K562 (cell line): Measurements from ENCODE around the gene NDUFS8. TPM values are rescaled to one million over a fixed set of nuclear protein-coding genes. Genes with fewer than 3 reads are reported as not detected.
A peak's percentile ranks its signal among the peaks of the same experiment; 100 is the strongest.

Experiments used
- ATF1 ChIP-seq, 2 experiments: fragments of 450-650 bp in 1 of 2; IDR thresholded peaks; 2 replicates each; pipeline ENCODE4 v1.6.1; 2016; ENCODE audit warnings: missing compliant biosample characterization in 1 of 2, missing genetic modification characterization in 1 of 2
- CEBPG ChIP-seq, 3 experiments: fragments of 200-800 bp in 1 of 3; sonication (Bioruptor generic) in 1 of 3; sonication (generic) in 1 of 3; formaldehyde crosslinking in 1 of 3; IDR thresholded peaks in 2 of 3; conservative IDR thresholded peaks in 1 of 3; 2 replicates each; pipeline versions ENCODE4 v1.6.1 to v1.8.0; 2016 to 2022; ENCODE audit warnings: missing compliant biosample characterization in 2 of 3, missing genetic modification characterization in 2 of 3, mild to moderate bottlenecking in 1 of 3, missing genetic modification reagents in 1 of 3
- GATA2 ChIP-seq: sonication (generic); formaldehyde crosslinking; IDR thresholded peaks from 2 replicates; pipeline ENCODE4 v1.4.0; 2020; ENCODE audit warnings: mild to moderate bottlenecking, missing genetic modification reagents
- GTF2E2 ChIP-seq: fragments of 200-800 bp; sonication (Bioruptor generic); IDR thresholded peaks from 2 replicates; pipeline ENCODE4 v1.6.1; 2016; ENCODE audit warnings: missing genetic modification characterization, missing compliant biosample characterization
- HSF4 ChIP-seq: fragments of 250-450 bp; sonication (Bioruptor Pico); IDR thresholded peaks from 2 replicates; pipeline ENCODE4 v2.1.2; 2022; ENCODE audit warnings: mild to moderate bottlenecking, moderate library complexity, borderline replicate concordance
- IFI16 ChIP-seq: fragments of 250-450 bp; sonication (Bioruptor Pico); IDR thresholded peaks from 2 replicates; pipeline ENCODE4 v2.1.2; 2022; ENCODE audit warnings: mild to moderate bottlenecking, inconsistent platforms
- JUND ChIP-seq, 2 experiments: IDR thresholded peaks; 2 replicates in 1 of 2; 3 replicates in 1 of 2; pipeline ENCODE4 v1.6.1; 2011; ENCODE audit warnings: borderline replicate concordance in 2 of 2, low read depth in 2 of 2, low read length in 2 of 2, improper control_type of control experiment in 1 of 2, missing biosample characterization in 1 of 2, missing genetic modification characterization in 1 of 2, missing genetic modification reagents in 1 of 2
- NCOA6 ChIP-seq: fragments of 450-650 bp; IDR thresholded peaks from 2 replicates; pipeline ENCODE4 v1.6.1; 2017; ENCODE audit warnings: mild to moderate bottlenecking
- NFXL1 ChIP-seq: fragments of 450-650 bp; formaldehyde crosslinking; IDR thresholded peaks from 2 replicates; pipeline ENCODE4 v1.4.0; 2021; ENCODE audit warnings: mild to moderate bottlenecking
- NR2C2 ChIP-seq, 2 experiments: fragments of 200-800 bp in 1 of 2; sonication (Bioruptor generic) in 1 of 2; sonication (generic) in 1 of 2; formaldehyde crosslinking in 1 of 2; IDR thresholded peaks; 2 replicates each; pipeline versions ENCODE4 v1.6.1 to v1.8.0; 2016 to 2022; ENCODE audit warnings: mild to moderate bottlenecking in 1 of 2, missing compliant biosample characterization in 1 of 2, missing genetic modification characterization in 1 of 2, missing genetic modification reagents in 1 of 2
- PHB2 ChIP-seq: fragments of 450-650 bp; IDR thresholded peaks from 2 replicates; pipeline ENCODE4 v1.6.1; 2017; ENCODE audit warnings: low read depth
- SMAD2 ChIP-seq: fragments of 150-350 bp; IDR thresholded peaks from 2 replicates; pipeline ENCODE4 v1.6.1; 2014; ENCODE audit warnings: low read depth, mild to moderate bottlenecking, low read length
- SRSF9 ChIP-seq: fragments of 200-400 bp; formaldehyde crosslinking; IDR thresholded peaks from 2 replicates; pipeline ENCODE4 v1.6.1; 2017; ENCODE audit warnings: low read depth, low read length, borderline replicate concordance
- polyA plus RNA-seq, 8 experiments: library from polyadenylated mRNA; depleted of rRNA in 4 of 8; stranded (reverse) in 5 of 8; unstranded in 3 of 8; fragments of >200 nt; fragmentation: Nextera tagmentation in 2 of 8; fragmentation: Illumina TruSeq in 1 of 8; extraction: Ambion mirVana in 2 of 8; extraction: Trizol in 1 of 8; gene quantifications; 2 replicates each; pipeline versions ENCODE4 v1.2.1 to v1.2.3, GENCODE V29; 2011 to 2014; ENCODE audit warnings: inconsistent platforms in 1 of 8, missing spikeins in 1 of 8
- total RNA-seq, 7 experiments: library from RNA; depleted of rRNA in 6 of 7; stranded (reverse); fragments of >200 nt in 6 of 7; fragmentation: Illumina TruSeq in 2 of 7; extraction: Trizol in 2 of 7; gene quantifications; 2 replicates each; pipeline versions ENCODE4 v1.2.1 to v1.2.3, GENCODE V29; 2011 to 2021; ENCODE audit warnings: low replicate concordance in 1 of 7
- TF ChIP-seq, protein P1 (sequence below): fragments of 250-450 bp; sonication (Bioruptor Pico); IDR thresholded peaks from 2 replicates; pipeline ENCODE4 v1.5.0; 2021; ENCODE audit warnings: mild to moderate bottlenecking, borderline replicate concordance
- TF ChIP-seq, protein P2 (sequence below): sonication (generic); formaldehyde crosslinking; IDR thresholded peaks from 2 replicates; pipeline ENCODE4 v1.8.0; 2022; ENCODE audit warnings: missing genetic modification reagents, mild to moderate bottlenecking, borderline replicate concordance
- TF ChIP-seq, protein P3 (sequence below): fragments of 250-450 bp; sonication (Bioruptor Pico); IDR thresholded peaks from 2 replicates; pipeline ENCODE4 v1.4.0; 2020

The NDUFS8 gene
- total and polyA plus RNA-seq, 9 of the 15 experiments (the other 6 are each of a cell fraction or from before 2014, with no cell fraction given), result 36.5 to 351 (median 101) TPM

DNA sequence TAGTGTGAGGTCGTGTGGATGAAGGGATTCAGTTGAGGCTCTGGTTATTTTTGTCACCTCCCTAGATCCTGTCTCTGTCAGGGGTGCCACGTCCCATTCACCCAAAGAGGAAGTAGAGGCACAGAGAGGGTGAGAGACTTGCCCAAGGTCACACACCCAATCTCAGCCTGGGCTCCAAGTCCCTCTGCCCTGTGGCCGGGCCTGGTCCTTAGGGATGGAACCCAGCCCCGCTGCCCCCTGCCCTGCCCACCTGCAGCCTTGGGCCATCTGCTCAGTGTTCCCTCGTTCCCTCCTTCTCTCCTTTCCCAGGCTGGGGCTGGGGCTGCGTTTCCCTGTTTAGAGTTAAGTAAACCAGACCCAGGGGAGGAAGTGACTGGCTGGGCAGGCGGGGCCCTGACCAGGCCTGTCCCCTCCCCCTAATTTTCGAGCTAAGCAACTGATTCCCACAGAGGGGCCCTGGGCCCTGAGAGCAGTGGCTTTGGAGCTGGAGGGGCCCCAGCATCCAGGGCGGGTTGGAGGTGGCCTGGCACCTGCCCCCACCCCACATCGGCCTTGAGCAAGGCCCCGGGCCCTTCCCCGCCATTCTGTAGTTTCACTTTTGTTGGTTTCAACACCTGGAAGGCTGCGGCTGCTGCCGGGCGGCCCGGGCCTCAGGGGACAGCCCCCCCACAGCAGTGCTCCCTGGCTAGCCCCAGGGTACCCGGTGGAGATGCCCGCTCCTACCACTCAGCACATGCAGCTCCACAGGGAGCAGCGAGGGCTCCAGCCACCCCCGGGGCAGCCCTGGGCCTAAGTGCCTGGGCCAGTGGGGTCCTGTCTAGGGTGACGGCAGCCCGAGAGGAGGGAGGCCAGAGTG, 9.8 kb downstream of the NDUFS8 start (continued):
- TF ChIP-seq HSF4 (CRISPR knock-in tag) (no peak), GATA2 (CRISPR knock-in tag) (no peak), GTF2E2 (no peak), NR2C2 (CRISPR knock-in tag; IDR thresholded peaks at IDR 0.05) (no peak), NR2C2 (tag; IDR thresholded peaks at IDR 0.05) (no peak), JUND (IDR thresholded peaks at IDR 0.05; ENCODE audit: borderline replicate concordance, low read depth, low read length) (0 out of 2 replicates have a peak, but pooled peaks have one; percentile 9), JUND (tag; IDR thresholded peaks at IDR 0.05; ENCODE audit: borderline replicate concordance, low read depth, low read length) (no peak), PHB2 (no peak), SRSF9 (no peak), CEBPG (CRISPR knock-in tag; IDR thresholded peaks at IDR 0.05) (no peak), CEBPG (tag; conservative IDR thresholded peaks at IDR 0.05 in 1 of 2, IDR thresholded peaks at IDR 0.05 in 1 of 2) (no peak), NCOA6 (no peak), SMAD2 (no peak), NFXL1 (CRISPR knock-in tag) (no peak), ATF1 (CRISPR knock-in tag; IDR thresholded peaks at IDR 0.05) (no peak), ATF1 (tag; IDR thresholded peaks at IDR 0.05) (no peak), IFI16 (no peak)
- TF ChIP-seq, protein P1, sequence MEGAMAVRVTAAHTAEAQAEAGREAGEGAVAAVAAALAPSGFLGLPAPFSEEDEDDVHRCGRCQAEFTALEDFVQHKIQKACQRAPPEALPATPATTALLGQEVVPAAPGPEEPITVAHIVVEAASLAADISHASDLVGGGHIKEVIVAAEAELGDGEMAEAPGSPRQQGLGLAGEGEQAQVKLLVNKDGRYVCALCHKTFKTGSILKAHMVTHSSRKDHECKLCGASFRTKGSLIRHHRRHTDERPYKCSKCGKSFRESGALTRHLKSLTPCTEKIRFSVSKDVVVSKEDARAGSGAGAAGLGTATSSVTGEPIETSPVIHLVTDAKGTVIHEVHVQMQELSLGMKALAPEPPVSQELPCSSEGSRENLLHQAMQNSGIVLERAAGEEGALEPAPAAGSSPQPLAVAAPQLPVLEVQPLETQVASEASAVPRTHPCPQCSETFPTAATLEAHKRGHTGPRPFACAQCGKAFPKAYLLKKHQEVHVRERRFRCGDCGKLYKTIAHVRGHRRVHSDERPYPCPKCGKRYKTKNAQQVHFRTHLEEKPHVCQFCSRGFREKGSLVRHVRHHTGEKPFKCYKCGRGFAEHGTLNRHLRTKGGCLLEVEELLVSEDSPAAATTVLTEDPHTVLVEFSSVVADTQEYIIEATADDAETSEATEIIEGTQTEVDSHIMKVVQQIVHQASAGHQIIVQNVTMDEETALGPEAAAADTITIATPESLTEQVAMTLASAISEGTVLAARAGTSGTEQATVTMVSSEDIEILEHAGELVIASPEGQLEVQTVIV (CRISPR knock-in tag), result no peak
- TF ChIP-seq, protein P2, sequence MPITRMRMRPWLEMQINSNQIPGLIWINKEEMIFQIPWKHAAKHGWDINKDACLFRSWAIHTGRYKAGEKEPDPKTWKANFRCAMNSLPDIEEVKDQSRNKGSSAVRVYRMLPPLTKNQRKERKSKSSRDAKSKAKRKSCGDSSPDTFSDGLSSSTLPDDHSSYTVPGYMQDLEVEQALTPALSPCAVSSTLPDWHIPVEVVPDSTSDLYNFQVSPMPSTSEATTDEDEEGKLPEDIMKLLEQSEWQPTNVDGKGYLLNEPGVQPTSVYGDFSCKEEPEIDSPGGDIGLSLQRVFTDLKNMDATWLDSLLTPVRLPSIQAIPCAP (CRISPR knock-in tag), result no peak
- TF ChIP-seq, protein P3, sequence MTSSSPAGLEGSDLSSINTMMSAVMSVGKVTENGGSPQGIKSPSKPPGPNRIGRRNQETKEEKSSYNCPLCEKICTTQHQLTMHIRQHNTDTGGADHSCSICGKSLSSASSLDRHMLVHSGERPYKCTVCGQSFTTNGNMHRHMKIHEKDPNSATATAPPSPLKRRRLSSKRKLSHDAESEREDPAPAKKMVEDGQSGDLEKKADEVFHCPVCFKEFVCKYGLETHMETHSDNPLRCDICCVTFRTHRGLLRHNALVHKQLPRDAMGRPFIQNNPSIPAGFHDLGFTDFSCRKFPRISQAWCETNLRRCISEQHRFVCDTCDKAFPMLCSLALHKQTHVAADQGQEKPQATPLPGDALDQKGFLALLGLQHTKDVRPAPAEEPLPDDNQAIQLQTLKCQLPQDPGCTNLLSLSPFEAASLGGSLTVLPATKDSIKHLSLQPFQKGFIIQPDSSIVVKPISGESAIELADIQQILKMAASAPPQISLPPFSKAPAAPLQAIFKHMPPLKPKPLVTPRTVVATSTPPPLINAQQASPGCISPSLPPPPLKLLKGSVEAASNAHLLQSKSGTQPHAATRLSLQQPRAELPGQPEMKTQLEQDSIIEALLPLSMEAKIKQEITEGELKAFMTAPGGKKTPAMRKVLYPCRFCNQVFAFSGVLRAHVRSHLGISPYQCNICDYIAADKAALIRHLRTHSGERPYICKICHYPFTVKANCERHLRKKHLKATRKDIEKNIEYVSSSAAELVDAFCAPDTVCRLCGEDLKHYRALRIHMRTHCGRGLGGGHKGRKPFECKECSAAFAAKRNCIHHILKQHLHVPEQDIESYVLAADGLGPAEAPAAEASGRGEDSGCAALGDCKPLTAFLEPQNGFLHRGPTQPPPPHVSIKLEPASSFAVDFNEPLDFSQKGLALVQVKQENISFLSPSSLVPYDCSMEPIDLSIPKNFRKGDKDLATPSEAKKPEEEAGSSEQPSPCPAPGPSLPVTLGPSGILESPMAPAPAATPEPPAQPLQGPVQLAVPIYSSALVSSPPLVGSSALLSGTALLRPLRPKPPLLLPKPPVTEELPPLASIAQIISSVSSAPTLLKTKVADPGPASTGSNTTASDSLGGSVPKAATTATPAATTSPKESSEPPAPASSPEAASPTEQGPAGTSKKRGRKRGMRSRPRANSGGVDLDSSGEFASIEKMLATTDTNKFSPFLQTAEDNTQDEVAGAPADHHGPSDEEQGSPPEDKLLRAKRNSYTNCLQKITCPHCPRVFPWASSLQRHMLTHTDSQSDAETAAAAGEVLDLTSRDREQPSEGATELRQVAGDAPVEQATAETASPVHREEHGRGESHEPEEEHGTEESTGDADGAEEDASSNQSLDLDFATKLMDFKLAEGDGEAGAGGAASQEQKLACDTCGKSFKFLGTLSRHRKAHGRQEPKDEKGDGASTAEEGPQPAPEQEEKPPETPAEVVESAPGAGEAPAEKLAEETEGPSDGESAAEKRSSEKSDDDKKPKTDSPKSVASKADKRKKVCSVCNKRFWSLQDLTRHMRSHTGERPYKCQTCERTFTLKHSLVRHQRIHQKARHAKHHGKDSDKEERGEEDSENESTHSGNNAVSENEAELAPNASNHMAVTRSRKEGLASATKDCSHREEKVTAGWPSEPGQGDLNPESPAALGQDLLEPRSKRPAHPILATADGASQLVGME (CRISPR knock-in tag), result no peak
